Heart left ventricle (tissue), 13 donors: ENCODE data around the gene FAM120B.

ENCODE experiments used
- CTCF ChIP-seq, 12 donors: fragments of 200-600 bp; sonication (generic) in 4 of 12; IDR thresholded peaks; one replicate each; pipeline versions ENCODE4 v1.5.0 to v1.8.0; 2018 to 2022; ENCODE audit warnings: antibody characterized with exemption in 12 of 12, mild to moderate bottlenecking in 5 of 12
- POLR2A ChIP-seq, 2 donors: fragments of 450-650 bp; IDR thresholded peaks; one replicate each; pipeline ENCODE4 v1.6.1; 2017; ENCODE audit warnings: antibody characterized with exemption in 2 of 2, mild to moderate bottlenecking in 2 of 2, moderate library complexity in 2 of 2
- donor health status: ischemic (EF 13 %, LVEDD 7.1; RV severe dilation, severe dysfunction).
- donor health status: DM: no; HTN: yes; CAD: no.
- donor health status: DM: no; HTN: no; CAD: no.
- donor health status: ischemic (EF 25% LVEDD 6.9; RV normal size, moderate dysfunction).
- donor health status: ischemic (EF 25% LVEDD 5.7; RV mildly dilated, moderate dysfunction).
- donor health status: ischemic (EF 35%, LVEDD 5.7; RV mildly dilated, moderate dysfunction).
- donor health status: nonischemic (EF 11% LVEDD 7.7; RV severe dilation, severe dysfunction).
- donor health status: DM: yes; HTN: yes; CAD: no.
- donor health status: PGD.
- donor health status: ischemic (EF 29% LVEDD 5.4; RV normal size, mild dysfunction).
- donor health status: nonischemic (EF 23%, LVEDD 6.1; RV moderate dilation, normal function).

- TF ChIP-seq CTCF (IDR thresholded peaks at IDR 0.05), result no peak
- TF ChIP-seq POLR2A (IDR thresholded peaks at IDR 0.05), result no peak
Observed at GRCh38 chr6:170294813-170295509, 11.6 kb upstream of the FAM120B start.
